Stomach (tissue), 9 donors: ENCODE results near the gene OGA. TPM values are rescaled to one million over a fixed set of nuclear protein-coding genes. Genes with fewer than 3 reads are reported as not detected.

Source experiments
- DNase-seq, 2 donors: peaks; one replicate each; pipeline versions ENCODE4 v3.0.0 to v3.0.0-alpha.2; 2013 to 2019
- H3K27ac ChIP-seq, 5 donors: fragments of 200-600 bp in 4 of 5; sonication (generic) in 4 of 5; one replicate each; pipeline ENCODE4 v1.5.1; 2013 to 2019; ENCODE audit warnings: mild to moderate bottlenecking in 1 of 5, moderate library complexity in 1 of 5
- H3K27me3 ChIP-seq, 3 donors: fragments of 200-600 bp; sonication (generic); one replicate each; pipeline ENCODE4 v1.5.1; 2017 to 2019; ENCODE audit warnings: mixed run types in 1 of 3
- H3K36me3 ChIP-seq, 4 donors: fragments of 200-600 bp; sonication (generic); 1 replicate in 3 of 4; 2 replicates in 1 of 4; pipeline ENCODE4 v1.5.1; 2016 to 2019
- H3K4me1 ChIP-seq, 4 donors: fragments of 200-600 bp; sonication (generic); one replicate each; pipeline ENCODE4 v1.5.1; 2016 to 2019
- H3K4me3 ChIP-seq, 4 donors: fragments of 200-600 bp; sonication (generic) in 3 of 4; one replicate each; pipeline ENCODE4 v1.5.1; 2016 to 2019; ENCODE audit warnings: mild to moderate bottlenecking in 1 of 4
- H3K9me3 ChIP-seq, 4 donors: fragments of 200-600 bp; sonication (generic); one replicate each; pipeline ENCODE4 v1.5.1; 2016 to 2019
- CTCF ChIP-seq, 7 experiments: fragments of 450-650 bp in 4 of 7; fragments of 200-600 bp in 3 of 7; sonication (generic) in 3 of 7; IDR thresholded peaks; one replicate each; pipeline ENCODE4 v1.5.1; 2016 to 2019; ENCODE audit warnings: antibody characterized with exemption in 7 of 7, control low read depth in 2 of 7, mild to moderate bottlenecking in 1 of 7
- EP300 ChIP-seq: sonication (generic); formaldehyde crosslinking; IDR thresholded peaks from one replicate; pipeline ENCODE4 v1.6.1; 2017; ENCODE audit warnings: antibody characterized with exemption
- POLR2A ChIP-seq, 4 donors: fragments of 450-650 bp; IDR thresholded peaks; one replicate each; pipeline ENCODE4 v1.6.1; 2016; ENCODE audit warnings: antibody characterized with exemption in 4 of 4, control low read depth in 2 of 4, mild to moderate bottlenecking in 1 of 4, moderate library complexity in 1 of 4
- POLR2AphosphoS5 ChIP-seq, 3 donors: sonication (generic); formaldehyde crosslinking; IDR thresholded peaks; one replicate each; pipeline ENCODE4 v1.6.1; 2016; ENCODE audit warnings: antibody characterized with exemption in 3 of 3
- WGBS, 5 donors: extraction: QIAGEN DNeasy Blood & Tissue Kit in 3 of 5; methylation state at CpG; one replicate each; pipeline versions ENCODE4 v1.1.5 to v1.1.7; 2013 to 2018; 5-methylcytosine and 5-hydroxymethylcytosine counted together
- intact Hi-C: fragments of 100-400 bp; cut with DNase I; formaldehyde crosslinking; loops from one replicate; pipeline ENCODE4 v1.15.1; 2023; ENCODE audit warnings: low total_unique reads
- polyA plus RNA-seq, 3 donors: library from polyadenylated mRNA; stranded (reverse); fragments of 200-250 nt; gene quantifications; one replicate each; pipeline ENCODE4 v1.2.3, GENCODE V29; 2013
- total RNA-seq, 5 donors: library from RNA; depleted of rRNA; stranded (reverse); fragments of >200 nt; gene quantifications; one replicate each; pipeline versions ENCODE4 v1.1.0 to v1.2.3, GENCODE V29; 2014 to 2016
- donor health status: healthy with polysubstance abuse.
- donor health status: Bipolar disorder and iron deficiency.
- donor health status: healthy.

OGA gene
- total and polyA plus RNA-seq, 8 donors, result 18.9 to 312 (median 131) TPM

GRCh38 chr10:101782811-101783735, 35.2 kb downstream of the OGA start, which contains the start of gene NPM3:
NPM3 (minus strand) TSS chr10:101783446; CDS start chr10:101783390, 56 bp downstream.
- intact Hi-C loops, result loop anchor here (5.0 kb wide), 1 partner anchor 181 kb away; no protein-coding TSS in a partner anchor
- WGBS, 5 donors, result 1% methylated on average over 51 to 57 of the region's 57 CpGs
- peak; percentile 81 to 95 for DNase-seq
- Histone ChIP-seq H3K27ac (peak within 1 kb of the TSS; percentile 7 to 72 (median 57)), H3K36me3 (peaks cover 25 to 41% (median 39%) of the 10 kb centered on the region in 4 donors), H3K4me1 (peaks cover 40 to 71% (median 63%) of the 10 kb centered on the region in 4 donors), H3K9me3 (no peaks in the 10 kb centered on the region), H3K27me3 (peaks cover 0 to 17% (median 16%) of the 10 kb centered on the region in 3 donors), H3K4me3 (peak within 1 kb of the TSS; percentile 56 to 71 (median 64))
- TF ChIP-seq POLR2A (IDR thresholded peaks at IDR 0.05), result no peak
- TF ChIP-seq POLR2AphosphoS5 (IDR thresholded peaks at IDR 0.05), result peak in 2 of 3 donors; percentile 43 to 45
- TF ChIP-seq CTCF (IDR thresholded peaks at IDR 0.05), result peak in 1 of 7 experiments; percentile 18
- TF ChIP-seq EP300, result no peak

- Histone ChIP-seq H3K36me3 (peaks cover 16 to 33% (median 31%) of the 10 kb centered on the region in 4 donors), H3K9me3 (no peaks in the 10 kb centered on the region), H3K4me1 (peaks cover 40 to 72% (median 63%) of the 10 kb centered on the region in 4 donors), H3K27me3 (peaks cover 3 to 26% (median 19%) of the 10 kb centered on the region in 3 donors), H3K4me3 (peak overlapping the region; percentile 56 to 71 (median 64)), H3K27ac (peak overlapping the region in 3 of 5 donors; percentile 57 to 72 (median 64))
- intact Hi-C loops, result loop anchor here (5.0 kb wide), 1 partner anchor 180 kb away; no protein-coding TSS in a partner anchor
- peak in 1 of 2 donors; percentile 21 for DNase-seq
- TF ChIP-seq EP300, result no peak
- no peak for TF ChIP-seq POLR2AphosphoS5 (IDR thresholded peaks at IDR 0.05)
- no peak for TF ChIP-seq POLR2A (IDR thresholded peaks at IDR 0.05)
- TF ChIP-seq CTCF (IDR thresholded peaks at IDR 0.05), result no peak
- 45 to 60% (median 47%) methylated on average over 12 to 17 of the region's 17 CpGs for WGBS, 5 donors
Observed at GRCh38 chr10:101781984-101782810, 36.0 kb downstream of the OGA start.

GRCh38 chr10:101781655-101781983, 36.6 kb downstream of the OGA start:
- peaks cover 40 to 74% (median 63%) of the 10 kb centered on the region in 4 donors for H3K4me1 ChIP-seq
- DNase-seq, result peak in 1 of 2 donors; percentile 3
- H3K36me3 ChIP-seq, result peaks cover 11 to 27% (median 25%) of the 10 kb centered on the region in 4 donors
- no peak overlapping the region for H3K4me3 ChIP-seq
- intact Hi-C loops, result loop anchor here (5.0 kb wide), 1 partner anchor 179 kb away; no protein-coding TSS in a partner anchor
- no peak for TF ChIP-seq POLR2AphosphoS5 (IDR thresholded peaks at IDR 0.05)
- TF ChIP-seq CTCF (IDR thresholded peaks at IDR 0.05), result no peak
- no peak for TF ChIP-seq EP300
- no peak for TF ChIP-seq POLR2A (IDR thresholded peaks at IDR 0.05)
- H3K27ac ChIP-seq, result no peak overlapping the region
- peaks cover 8 to 32% (median 25%) of the 10 kb centered on the region in 3 donors for H3K27me3 ChIP-seq
- no peaks in the 10 kb centered on the region for H3K9me3 ChIP-seq
- 84 to 93% (median 86%) methylated on average over 7 of the region's 7 CpGs for WGBS, 5 donors
